Fibroblast of the aortic adventitia (primary cell): ENCODE measurements around the gene SLC35F1. TPM values are rescaled to one million over a fixed set of nuclear protein-coding genes. Genes with fewer than 3 reads are reported as not detected.

ENCODE experiments used
- DNase-seq: peaks from one replicate; pipeline ENCODE4 v3.0.0-alpha.2; 2010; ENCODE audit warnings: low read depth
- H3K4me3 ChIP-seq: 2 replicates; pipeline ENCODE4 v1.5.1; 2011; ENCODE audit warnings: low read depth, mild to moderate bottlenecking, control low read depth, low read length, moderate library complexity
- total RNA-seq: library from RNA; depleted of rRNA; stranded (reverse); fragments of >200 nt; gene quantifications from 2 replicates; pipeline ENCODE4 v1.2.3, GENCODE V29; 2012; ENCODE audit warnings: low replicate concordance
- TF ChIP-seq, protein P1 (sequence below): IDR thresholded peaks from 2 replicates; pipeline ENCODE4 v1.5.1; 2011; ENCODE audit warnings: mild to moderate bottlenecking, low read length, control low read depth, inconsistent platforms; ENCODE audit not compliant: insufficient read depth

SLC35F1 gene
- total RNA-seq, 1 donor: not detected

- no peak for DNase-seq
- H3K4me3 ChIP-seq: no peak overlapping the region
- TF ChIP-seq, protein P1, sequence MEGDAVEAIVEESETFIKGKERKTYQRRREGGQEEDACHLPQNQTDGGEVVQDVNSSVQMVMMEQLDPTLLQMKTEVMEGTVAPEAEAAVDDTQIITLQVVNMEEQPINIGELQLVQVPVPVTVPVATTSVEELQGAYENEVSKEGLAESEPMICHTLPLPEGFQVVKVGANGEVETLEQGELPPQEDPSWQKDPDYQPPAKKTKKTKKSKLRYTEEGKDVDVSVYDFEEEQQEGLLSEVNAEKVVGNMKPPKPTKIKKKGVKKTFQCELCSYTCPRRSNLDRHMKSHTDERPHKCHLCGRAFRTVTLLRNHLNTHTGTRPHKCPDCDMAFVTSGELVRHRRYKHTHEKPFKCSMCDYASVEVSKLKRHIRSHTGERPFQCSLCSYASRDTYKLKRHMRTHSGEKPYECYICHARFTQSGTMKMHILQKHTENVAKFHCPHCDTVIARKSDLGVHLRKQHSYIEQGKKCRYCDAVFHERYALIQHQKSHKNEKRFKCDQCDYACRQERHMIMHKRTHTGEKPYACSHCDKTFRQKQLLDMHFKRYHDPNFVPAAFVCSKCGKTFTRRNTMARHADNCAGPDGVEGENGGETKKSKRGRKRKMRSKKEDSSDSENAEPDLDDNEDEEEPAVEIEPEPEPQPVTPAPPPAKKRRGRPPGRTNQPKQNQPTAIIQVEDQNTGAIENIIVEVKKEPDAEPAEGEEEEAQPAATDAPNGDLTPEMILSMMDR: no peak
Measured at GRCh38 chr6:118097576-118097975, 190.5 kb downstream of the SLC35F1 start.

- DNase-seq: no peak
- no peak overlapping the region for H3K4me3 ChIP-seq
- TF ChIP-seq, protein P1: no peak
Measured at GRCh38 chr6:118100717-118101116, 193.7 kb downstream of the SLC35F1 start.

GRCh38 chr6:118101220-118101619 is 194.2 kb downstream of the SLC35F1 start:
- TF ChIP-seq, protein P1: no peak
- no peak overlapping the region for H3K4me3 ChIP-seq
- no peak for DNase-seq

DNA sequence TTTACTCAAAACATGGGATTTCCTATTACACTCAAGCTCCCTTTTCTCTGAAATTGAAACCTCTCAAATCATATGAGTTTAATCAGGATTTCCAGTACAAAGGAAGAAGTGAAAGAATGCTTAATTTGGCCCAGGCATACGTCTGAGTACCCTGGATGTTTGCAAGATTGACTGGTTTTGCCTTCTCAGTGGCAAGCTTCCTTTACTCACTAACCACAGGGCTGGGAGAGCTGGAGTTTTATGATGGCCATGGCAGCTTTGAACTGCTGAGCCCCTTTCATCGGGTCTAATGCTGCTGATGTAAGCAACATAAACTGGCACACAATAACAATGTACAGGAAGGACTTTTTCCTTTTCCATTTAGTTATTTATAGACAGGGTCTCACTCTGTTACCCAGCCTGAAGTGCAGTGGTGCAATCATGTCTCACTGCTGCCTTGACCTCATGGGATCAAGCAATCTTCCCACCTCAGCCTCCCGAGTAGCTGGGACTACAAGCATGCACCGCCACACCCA is 194.8 kb downstream of the SLC35F1 start:
- TF ChIP-seq, protein P1: no peak
- DNase-seq: no peak
- H3K4me3 ChIP-seq: no peak overlapping the region

- TF ChIP-seq, protein P1: no peak
- DNase-seq: no peak
- H3K4me3 ChIP-seq: no peak overlapping the region
Measured at GRCh38 chr6:118102401-118102800, 195.3 kb downstream of the SLC35F1 start.

- H3K4me3 ChIP-seq: no peak overlapping the region
- DNase-seq: no peak
- TF ChIP-seq, protein P1: no peak
Measured at GRCh38 chr6:118103381-118104146, 196.5 kb downstream of the SLC35F1 start.
